ENCODE results near the gene TRAF3IP1. TPM values are rescaled to one million over a fixed set of nuclear protein-coding genes. Genes with fewer than 3 reads are reported as not detected.
"Not testable (repeated sequence)": the region's sequence is repeated elsewhere in the genome, so short reads cannot be mapped to it uniquely, and the experiment has no call there.

Gene TRAF3IP1
- total RNA-seq, 6 donors from 2014 or later, result 14.0 to 26.8 (median 18.8) TPM

DNA sequence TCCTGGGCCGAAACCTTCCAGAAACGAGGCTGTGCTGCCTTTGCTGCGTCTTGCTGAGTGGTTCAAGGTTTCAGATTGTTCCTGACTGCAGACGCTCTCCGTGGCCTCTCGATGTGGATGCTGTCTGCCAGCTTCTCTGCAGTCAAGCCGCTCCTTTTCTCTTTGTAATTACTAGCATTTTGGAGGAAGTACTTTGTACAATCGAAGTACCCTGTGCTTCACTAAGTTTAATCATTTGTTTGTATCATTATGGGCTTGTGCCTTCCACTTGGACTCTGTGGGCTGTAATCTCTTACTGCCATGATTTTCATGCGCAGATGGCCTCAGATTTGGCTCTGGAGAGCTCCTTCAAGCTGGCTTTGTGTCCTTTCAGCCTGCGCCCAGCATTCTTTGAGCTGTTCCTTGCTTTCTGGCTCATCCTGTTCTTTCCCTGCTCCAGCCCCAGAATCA is 49.3 kb downstream of the TRAF3IP1 start:
- TF ChIP-seq POLR2A (IDR thresholded peaks at IDR 0.05), result no peak
- TF ChIP-seq POLR2AphosphoS5 (IDR thresholded peaks at IDR 0.05), result no peak
- TF ChIP-seq EP300 (IDR thresholded peaks at IDR 0.05), result no peak
- TF ChIP-seq, protein P1, sequence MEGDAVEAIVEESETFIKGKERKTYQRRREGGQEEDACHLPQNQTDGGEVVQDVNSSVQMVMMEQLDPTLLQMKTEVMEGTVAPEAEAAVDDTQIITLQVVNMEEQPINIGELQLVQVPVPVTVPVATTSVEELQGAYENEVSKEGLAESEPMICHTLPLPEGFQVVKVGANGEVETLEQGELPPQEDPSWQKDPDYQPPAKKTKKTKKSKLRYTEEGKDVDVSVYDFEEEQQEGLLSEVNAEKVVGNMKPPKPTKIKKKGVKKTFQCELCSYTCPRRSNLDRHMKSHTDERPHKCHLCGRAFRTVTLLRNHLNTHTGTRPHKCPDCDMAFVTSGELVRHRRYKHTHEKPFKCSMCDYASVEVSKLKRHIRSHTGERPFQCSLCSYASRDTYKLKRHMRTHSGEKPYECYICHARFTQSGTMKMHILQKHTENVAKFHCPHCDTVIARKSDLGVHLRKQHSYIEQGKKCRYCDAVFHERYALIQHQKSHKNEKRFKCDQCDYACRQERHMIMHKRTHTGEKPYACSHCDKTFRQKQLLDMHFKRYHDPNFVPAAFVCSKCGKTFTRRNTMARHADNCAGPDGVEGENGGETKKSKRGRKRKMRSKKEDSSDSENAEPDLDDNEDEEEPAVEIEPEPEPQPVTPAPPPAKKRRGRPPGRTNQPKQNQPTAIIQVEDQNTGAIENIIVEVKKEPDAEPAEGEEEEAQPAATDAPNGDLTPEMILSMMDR (IDR thresholded peaks at IDR 0.05), result no peak
- DNase-seq (no peak), ATAC-seq (ENCODE audit: low FRiP score in 2 of 2) (no peak)
- 79 to 80% methylated on average over 10 of the region's 10 CpGs for WGBS, 2 donors
- no peak overlapping the region for H3K4me3 ChIP-seq
- no peaks in the 10 kb centered on the region for H3K4me1 ChIP-seq
- H3K27me3 ChIP-seq, result no peaks in the 10 kb centered on the region
- H3K9me3 ChIP-seq, result no peaks in the 10 kb centered on the region
- H3K36me3 ChIP-seq, result no peaks in the 10 kb centered on the region
- no peak overlapping the region for H3K27ac ChIP-seq

DNA sequence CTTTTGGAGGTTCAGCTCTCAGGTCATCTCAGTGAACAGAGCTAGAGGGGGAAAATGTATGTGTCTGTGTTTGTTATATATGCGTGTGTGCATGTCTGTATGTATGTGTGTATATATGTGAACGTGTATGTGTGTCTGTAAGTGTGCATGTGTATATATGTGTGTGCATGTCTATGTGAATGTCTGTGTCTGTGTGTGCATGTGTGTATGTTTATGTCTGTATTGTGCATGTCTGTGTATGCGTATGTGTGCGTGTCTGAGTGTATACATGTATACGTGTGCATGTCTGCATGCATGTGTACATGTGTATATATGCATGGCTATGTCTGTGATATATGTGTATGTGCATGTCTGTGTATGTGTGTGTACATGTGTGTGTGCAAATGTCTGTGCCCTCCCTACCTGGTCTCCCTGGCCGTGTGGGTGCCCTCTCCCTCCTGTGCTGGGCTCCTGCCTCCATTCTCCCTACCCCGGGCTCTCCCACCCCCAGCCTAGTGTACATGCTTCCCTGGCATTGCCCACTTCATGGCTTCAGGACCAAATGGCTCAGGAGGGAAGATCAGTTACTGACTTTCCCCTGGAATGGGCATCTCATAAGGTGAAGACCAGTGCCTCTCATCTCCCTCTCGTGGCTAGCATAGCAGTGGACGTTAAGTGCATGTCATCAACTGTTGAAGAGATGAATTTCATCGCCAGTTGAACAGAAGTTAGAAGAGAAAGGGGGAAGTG is 49.9 kb downstream of the TRAF3IP1 start:
- H3K4me1 ChIP-seq, result no peaks in the 10 kb centered on the region
- DNase-seq (no peak), ATAC-seq (ENCODE audit: low FRiP score in 2 of 2) (peak; percentile 32 to 40)
- 82 to 87% methylated on average over 10 of the region's 10 CpGs for WGBS, 2 donors
- no peak overlapping the region for H3K4me3 ChIP-seq
- TF ChIP-seq POLR2AphosphoS5 (IDR thresholded peaks at IDR 0.05) (no peak), EP300 (IDR thresholded peaks at IDR 0.05) (no peak), POLR2A (IDR thresholded peaks at IDR 0.05) (no peak)
- TF ChIP-seq, protein P1 (IDR thresholded peaks at IDR 0.05), result no peak
- no peak overlapping the region for H3K27ac ChIP-seq
- no peaks in the 10 kb centered on the region for H3K27me3 ChIP-seq
- H3K9me3 ChIP-seq, result no peaks in the 10 kb centered on the region
- no peaks in the 10 kb centered on the region for H3K36me3 ChIP-seq

DNA sequence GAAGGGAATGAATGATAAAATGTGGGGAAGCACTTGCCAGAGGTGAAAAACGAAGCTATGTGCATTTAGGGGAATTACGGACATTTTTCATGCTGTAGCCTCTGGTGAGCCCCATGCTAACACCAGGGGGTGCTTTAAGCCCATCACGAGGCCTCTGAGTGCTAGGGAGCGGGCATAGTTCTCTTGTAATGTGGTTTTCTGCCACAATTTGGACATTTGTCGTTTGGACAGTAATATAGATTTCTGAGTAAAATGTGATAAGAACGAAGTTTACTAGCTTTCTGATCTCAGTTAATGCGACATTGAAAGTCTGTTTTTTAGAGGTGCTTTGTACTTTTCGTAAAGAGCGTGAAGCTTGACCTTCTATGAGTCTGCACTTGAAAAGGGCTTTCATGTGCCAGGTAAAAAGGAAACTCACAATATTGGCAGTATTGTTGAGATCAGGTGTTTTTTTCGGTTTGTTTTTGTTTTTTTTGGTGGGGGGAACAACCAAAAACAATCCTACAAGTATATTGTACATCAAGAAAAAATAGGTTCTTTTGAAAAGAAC is 50.6 kb downstream of the TRAF3IP1 start:
- H3K27me3 ChIP-seq, result no peaks in the 10 kb centered on the region
- H3K36me3 ChIP-seq, result no peaks in the 10 kb centered on the region
- WGBS, 2 donors, result 37 to 39% methylated on average over 10 of the region's 10 CpGs
- ATAC-seq (ENCODE audit: low FRiP score in 2 of 2) (peak; percentile 90 to 96), DNase-seq (peak in 1 of 2 donors; percentile 67)
- H3K4me1 ChIP-seq, result no peaks in the 10 kb centered on the region
- no peak overlapping the region for H3K4me3 ChIP-seq
- TF ChIP-seq, protein P1 (IDR thresholded peaks at IDR 0.05), result peak; percentile 55 to 79 (median 72)
- TF ChIP-seq EP300 (IDR thresholded peaks at IDR 0.05) (no peak), POLR2A (IDR thresholded peaks at IDR 0.05) (no peak)
- H3K9me3 ChIP-seq, result no peaks in the 10 kb centered on the region
- H3K27ac ChIP-seq, result no peak overlapping the region

DNA sequence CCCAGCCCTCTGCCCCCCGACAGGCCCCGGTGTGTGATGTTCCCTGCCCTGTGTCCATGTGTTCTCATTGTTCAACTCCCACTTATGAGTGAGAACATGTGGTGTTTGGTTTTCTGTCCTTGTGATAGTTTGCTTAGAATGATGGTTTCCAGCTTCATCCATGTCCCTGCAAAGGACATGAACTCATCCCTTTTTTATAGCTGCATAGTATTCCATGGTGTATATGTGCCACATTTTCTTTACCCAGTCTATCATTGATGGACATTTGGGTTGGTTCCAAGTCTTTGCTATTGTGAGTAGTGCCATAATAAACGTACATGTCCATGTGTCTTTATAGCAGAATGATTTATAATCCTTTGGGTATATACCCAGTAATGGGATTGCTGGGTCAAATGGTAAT is 52.0 kb downstream of the TRAF3IP1 start:
- 90 to 97% methylated on average over 3 of the region's 3 CpGs for WGBS, 2 donors
- ATAC-seq (ENCODE audit: low FRiP score in 2 of 2), result not testable (repeated sequence)

DNA sequence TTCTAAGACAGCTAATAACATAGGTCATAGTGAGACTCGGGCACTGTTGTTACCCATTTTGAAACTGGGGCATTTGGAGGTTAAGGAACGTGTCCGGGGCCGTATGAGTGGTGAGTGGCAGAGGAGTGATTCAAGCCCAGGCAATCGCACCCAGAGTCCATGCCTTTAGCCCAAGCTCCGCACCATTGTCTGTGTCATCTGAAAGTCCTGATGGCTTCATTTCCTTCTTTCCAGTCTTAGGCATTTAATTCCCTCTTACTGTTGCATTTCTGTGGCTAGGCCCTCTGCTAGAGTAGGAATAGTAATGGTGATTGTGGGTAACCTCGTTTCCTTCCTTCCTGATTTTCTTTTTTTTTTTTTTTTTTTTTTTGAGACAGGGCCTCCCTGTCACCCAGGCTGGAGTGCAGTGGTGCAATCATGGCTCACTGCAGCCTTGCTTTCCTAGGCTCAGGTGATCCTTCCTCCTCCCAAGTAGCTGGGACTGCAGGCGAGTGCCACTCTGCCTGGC is 56.6 kb downstream of the TRAF3IP1 start:
- H3K27ac ChIP-seq, result no peak overlapping the region
- H3K4me3 ChIP-seq, result no peak overlapping the region
- H3K27me3 ChIP-seq, result no peaks in the 10 kb centered on the region
- WGBS, 2 donors, result 61 to 67% methylated on average over 8 of the region's 8 CpGs
- peak in 1 of 2 donors; percentile 25 for DNase-seq
- H3K4me1 ChIP-seq, result peaks cover 10 to 26% (median 22%) of the 10 kb centered on the region in 4 donors
- ATAC-seq (ENCODE audit: low FRiP score in 2 of 2), result peak in 1 of 2 donors; percentile 48
- no peak for TF ChIP-seq POLR2AphosphoS5 (IDR thresholded peaks at IDR 0.05)
- TF ChIP-seq, protein P1 (IDR thresholded peaks at IDR 0.05), result no peak
- TF ChIP-seq POLR2A (IDR thresholded peaks at IDR 0.05), result no peak
- TF ChIP-seq EP300 (IDR thresholded peaks at IDR 0.05), result no peak
- H3K36me3 ChIP-seq, result peaks cover 0 to 5% (median 0%) of the 10 kb centered on the region in 4 donors
- H3K9me3 ChIP-seq, result no peaks in the 10 kb centered on the region

More for the DNA sequence above, 52.0 kb downstream of the TRAF3IP1 start:
- not testable (repeated sequence) for H3K36me3 ChIP-seq, H3K27ac ChIP-seq, H3K27me3 ChIP-seq, H3K4me1 ChIP-seq, H3K9me3 ChIP-seq, H3K4me3 ChIP-seq, DNase-seq
